HCT116 (cell line): ENCODE data around the gene N4BP2. TPM values are rescaled to one million over a fixed set of nuclear protein-coding genes. Genes with fewer than 3 reads are reported as not detected.

Experiments used
- ATAC-seq: fragments of 200-7000 bp; cut with Tn5 transposase; 2 replicates; pipeline ENCODE4 v1.9.1; 2020; ENCODE audit warnings: mild to moderate bottlenecking, moderate library complexity
- BruUV-seq: library from RNA; stranded (reverse); fragments of 400-500 nt; replicated peaks from 2 replicates; lab custom pipeline; 2021; lab: Mats Ljungman, UMichigan
- CTCF ChIA-PET: fragments of 300-600 bp; sonication (Branson Sonifier 250); formaldehyde crosslinking; loops from one replicate; lab custom pipeline; 2021; ENCODE audit warnings: antibody characterized with exemption; lab: Charles Lee
- POLR2A ChIA-PET: fragments of 300-600, 350-600 bp; sonication (Branson Sonifier 250); formaldehyde crosslinking; loops from one replicate; lab custom pipeline; 2021; ENCODE audit warnings: antibody characterized with exemption; lab: Charles Lee
- RAD21 ChIA-PET, 2 experiments: fragments of 300-600 bp; sonication (Branson Sonifier 250); formaldehyde crosslinking; loops; one replicate each; lab custom pipeline; 2023; ENCODE audit warnings: low total read pairs in 2 of 2; ENCODE audit not compliant: uncharacterized antibody in 2 of 2, unreplicated experiment in 2 of 2, low non-redundant PET in 1 of 2; lab: Charles Lee
- DNase-seq: peaks from one replicate; pipeline ENCODE4 v3.0.0-alpha.2; 2010; ENCODE audit warnings: low read depth, low spot score
- H2AFZ ChIP-seq: fragments of 200-600 bp; shearing (Covaris generic), sonication (generic); 2 replicates; pipeline ENCODE4 v1.6.1; 2017; ENCODE audit warnings: low read depth, mixed run types, mixed read lengths, antibody characterized with exemption, low read length; ENCODE audit not compliant: poor library complexity, severe bottlenecking
- H3K27ac ChIP-seq: 2 replicates; pipeline ENCODE4 v1.5.1; 2012; ENCODE audit warnings: low read depth, low read length
- H3K27me3 ChIP-seq: fragments of 200-600 bp; sonication (generic); 2 replicates; pipeline ENCODE4 v1.6.1; 2016; ENCODE audit warnings: mixed run types, low read length, mixed read lengths; ENCODE audit not compliant: insufficient read depth
- H3K36me3 ChIP-seq, 2 experiments: fragments of 200-500 bp in 1 of 2; fragments of 200-600 bp in 1 of 2; sonication (Bioruptor generic) in 1 of 2; sonication (generic) in 1 of 2; 2 replicates each; pipeline versions ENCODE4 v1.5.1 to v1.6.1; 2014 to 2016; ENCODE audit warnings: low read length in 2 of 2, inconsistent platforms in 1 of 2, mixed read lengths in 1 of 2, mixed run types in 1 of 2; ENCODE audit not compliant: insufficient read depth in 2 of 2, control insufficient read depth in 1 of 2
- H3K4me1 ChIP-seq, 2 experiments: fragments of 200-600 bp in 1 of 2; sonication (generic) in 1 of 2; 2 replicates each; pipeline versions ENCODE4 v1.5.1 to v1.6.1; 2012 to 2017; ENCODE audit warnings: low read length in 2 of 2, inconsistent platforms in 1 of 2, mild to moderate bottlenecking in 1 of 2, mixed read lengths in 1 of 2, mixed run types in 1 of 2, moderate library complexity in 1 of 2; ENCODE audit not compliant: insufficient read depth in 2 of 2, control insufficient read depth in 1 of 2
- H3K4me2 ChIP-seq: fragments of 200-600 bp; sonication (generic); 2 replicates; pipeline ENCODE4 v1.6.1; 2017; ENCODE audit warnings: mixed run types, low read length, mixed read lengths
- H3K4me3 ChIP-seq, 2 experiments: fragments of 200-600 bp in 1 of 2; sonication (generic) in 1 of 2; replicated peaks in 1 of 2; 2 replicates each; pipeline ENCODE4 v1.5.1; 2011 to 2016; ENCODE audit warnings: low read length in 2 of 2, control low read depth in 1 of 2, low read depth in 1 of 2, mild to moderate bottlenecking in 1 of 2, mixed read lengths in 1 of 2, mixed run types in 1 of 2
- H3K79me2 ChIP-seq: fragments of 200-600 bp; sonication (generic); 2 replicates; pipeline ENCODE4 v1.6.1; 2017; ENCODE audit warnings: mild to moderate bottlenecking, mixed run types, low read length, moderate library complexity, mixed read lengths; ENCODE audit not compliant: insufficient read depth
- H3K9ac ChIP-seq: fragments of 200-600 bp; sonication (generic); 2 replicates; pipeline ENCODE4 v1.6.1; 2016; ENCODE audit warnings: low read length, mixed read lengths
- H3K9me2 ChIP-seq: fragments of 200-600 bp; sonication (generic), shearing (Covaris generic); 2 replicates; pipeline ENCODE4 v1.6.1; 2017; ENCODE audit warnings: mixed run types, mild to moderate bottlenecking, moderate library complexity; ENCODE audit not compliant: insufficient read depth
- H3K9me3 ChIP-seq, 2 experiments: fragments of 200-500 bp in 1 of 2; fragments of 200-600 bp in 1 of 2; sonication (Bioruptor generic) in 1 of 2; sonication (generic) in 1 of 2; 2 replicates each; pipeline ENCODE4 v1.6.1; 2014 to 2017; ENCODE audit warnings: low read length in 2 of 2, mixed read lengths in 2 of 2, inconsistent platforms in 1 of 2, low read depth in 1 of 2, mild to moderate bottlenecking in 1 of 2, mixed run types in 1 of 2, moderate library complexity in 1 of 2; ENCODE audit not compliant: control insufficient read depth in 1 of 2, insufficient read depth in 1 of 2
- H4K20me1 ChIP-seq: fragments of 200-600 bp; sonication (generic), shearing (Covaris generic); 2 replicates; pipeline ENCODE4 v1.6.1; 2017; ENCODE audit warnings: mixed run types, mild to moderate bottlenecking, moderate library complexity; ENCODE audit not compliant: insufficient read depth
- EZH2 ChIP-seq: fragments of 200-600 bp; sonication (generic); IDR thresholded peaks from 2 replicates; pipeline ENCODE4 v1.6.1; 2017; ENCODE audit warnings: antibody characterized with exemption, mixed run types
- FOSL1 ChIP-seq: IDR thresholded peaks from 2 replicates; pipeline ENCODE4 v1.6.1; 2012; ENCODE audit warnings: low read depth
- SP1 ChIP-seq: IDR thresholded peaks from 2 replicates; pipeline ENCODE4 v1.6.1; 2012; ENCODE audit warnings: low read depth
- TCF7L2 ChIP-seq: IDR thresholded peaks from 2 replicates; pipeline ENCODE4 v1.7.0; 2011; ENCODE audit warnings: borderline replicate concordance, inconsistent platforms; ENCODE audit not compliant: insufficient read depth, insufficient read length; ENCODE audit errors: extremely low read depth
- intact Hi-C: fragments of 100-400 bp; cut with micrococcal nuclease; formaldehyde crosslinking; loops from 2 replicates; pipeline ENCODE4 v1.10.0; 2022
- total RNA-seq: library from RNA; stranded (reverse); gene quantifications from one replicate; pipeline ENCODE4 v1.2.1, GENCODE V29; 2021; ENCODE audit not compliant: unreplicated experiment

Gene N4BP2
- total RNA-seq, 1 experiment from 2014 or later = 7.0 TPM

DNA sequence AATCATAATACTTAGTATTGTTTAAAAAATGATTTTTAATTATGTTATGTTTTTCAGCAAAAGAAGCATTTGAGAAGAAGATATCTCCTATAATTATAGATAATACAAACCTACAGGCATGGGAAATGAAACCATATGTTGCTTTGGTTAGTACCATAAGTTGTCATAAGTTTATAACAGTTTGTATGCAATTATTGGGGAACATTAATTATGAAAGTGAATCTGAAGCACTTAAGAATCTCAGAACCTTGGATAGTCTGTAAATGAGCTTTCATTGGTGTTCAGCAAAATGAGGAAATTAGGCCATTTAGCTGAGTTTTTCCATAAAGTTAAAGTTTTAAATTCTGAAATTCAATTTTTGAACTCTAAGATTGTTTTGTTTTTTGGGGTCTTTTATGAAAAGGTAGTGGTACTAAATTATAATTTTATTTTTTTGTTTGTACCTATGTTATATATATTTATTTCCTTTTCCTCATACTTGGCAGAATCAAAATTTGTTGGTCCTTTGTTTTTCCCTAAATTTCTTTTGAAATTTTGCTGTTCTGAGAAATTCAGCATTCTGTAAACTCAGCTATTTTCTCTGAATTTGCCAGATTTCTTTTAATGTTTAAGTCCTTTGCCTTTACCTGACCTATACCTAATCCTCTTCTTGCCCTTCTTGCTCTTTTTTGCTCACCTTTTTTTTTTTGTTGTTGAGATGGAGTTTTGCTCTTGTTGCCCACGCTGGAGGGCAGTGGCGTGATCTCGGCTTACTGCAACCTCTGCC, 55.6 kb downstream of the N4BP2 start:
- Histone ChIP-seq H3K4me1 (no peaks in the 10 kb centered on the region), H3K9me2 (no peaks in the 10 kb centered on the region), H3K27ac (no peak overlapping the region), H3K4me2 (no peak overlapping the region), H3K4me3 (no peak overlapping the region), H3K27me3 (no peaks in the 10 kb centered on the region), H3K79me2 (no peaks in the 10 kb centered on the region), H4K20me1 (no peaks in the 10 kb centered on the region), H3K9ac (no peak overlapping the region)
- ChIA-PET POLR2A (no interaction called here), CTCF (no interaction called here)
- no peak for ATAC-seq
- no peak for DNase-seq
- BruUV-seq = no TSS peak
- intact Hi-C loops = no loop called here
- TF ChIP-seq SP1 = no peak
- TF ChIP-seq, all 23 proteins: peak for 0
- RAD21 ChIA-PET = no interaction called here
- no peak overlapping the region for H2AFZ ChIP-seq
- H3K36me3 ChIP-seq = no peaks in the 10 kb centered on the region
- no peaks in the 10 kb centered on the region for H3K9me3 ChIP-seq

DNA sequence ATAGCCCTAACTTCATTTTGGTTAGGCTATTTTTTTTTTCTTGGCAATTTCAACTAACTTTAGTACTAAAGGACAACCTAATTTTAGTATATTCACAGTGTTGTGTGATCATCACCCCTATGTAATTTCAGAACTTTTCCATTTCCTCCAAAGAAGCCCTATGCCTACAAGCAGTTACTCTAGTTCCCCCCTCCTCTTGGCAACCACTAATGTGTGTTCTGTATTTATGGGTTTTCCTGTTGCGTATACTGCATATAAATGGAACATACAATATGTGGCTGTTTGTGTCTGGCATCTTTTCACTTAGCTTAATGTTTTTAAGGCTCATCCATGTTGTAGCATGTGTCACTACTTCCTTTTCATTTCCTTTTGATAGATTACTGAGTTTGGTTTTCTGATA, 57.6 kb downstream of the N4BP2 start:
- no TSS peak for BruUV-seq
- TF ChIP-seq SP1 = no peak
- no peak for TF ChIP-seq TCF7L2
- no peak for TF ChIP-seq EZH2
- no peak for TF ChIP-seq FOSL1
- Histone ChIP-seq H3K4me3 (no peak overlapping the region), H3K9me3 (no peaks in the 10 kb centered on the region), H3K9me2 (no peaks in the 10 kb centered on the region), H3K79me2 (no peaks in the 10 kb centered on the region), H3K27me3 (no peaks in the 10 kb centered on the region), H3K9ac (no peak overlapping the region), H3K36me3 (no peaks in the 10 kb centered on the region), H3K4me1 (no peaks in the 10 kb centered on the region), H3K27ac (no peak overlapping the region), H2AFZ (no peak overlapping the region), H4K20me1 (no peaks in the 10 kb centered on the region), H3K4me2 (no peak overlapping the region)
- ChIA-PET CTCF (no interaction called here), RAD21 (no interaction called here), POLR2A (no interaction called here)
- intact Hi-C loops = no loop called here
- ATAC-seq (no peak), DNase-seq (no peak)
